ENCODE data around the gene SSU72. TPM values are rescaled to one million over a fixed set of nuclear protein-coding genes. Genes with fewer than 3 reads are reported as not detected.

SSU72 gene
- total RNA-seq, 1 experiment from 2014 or later, result 96.2 TPM

DNA sequence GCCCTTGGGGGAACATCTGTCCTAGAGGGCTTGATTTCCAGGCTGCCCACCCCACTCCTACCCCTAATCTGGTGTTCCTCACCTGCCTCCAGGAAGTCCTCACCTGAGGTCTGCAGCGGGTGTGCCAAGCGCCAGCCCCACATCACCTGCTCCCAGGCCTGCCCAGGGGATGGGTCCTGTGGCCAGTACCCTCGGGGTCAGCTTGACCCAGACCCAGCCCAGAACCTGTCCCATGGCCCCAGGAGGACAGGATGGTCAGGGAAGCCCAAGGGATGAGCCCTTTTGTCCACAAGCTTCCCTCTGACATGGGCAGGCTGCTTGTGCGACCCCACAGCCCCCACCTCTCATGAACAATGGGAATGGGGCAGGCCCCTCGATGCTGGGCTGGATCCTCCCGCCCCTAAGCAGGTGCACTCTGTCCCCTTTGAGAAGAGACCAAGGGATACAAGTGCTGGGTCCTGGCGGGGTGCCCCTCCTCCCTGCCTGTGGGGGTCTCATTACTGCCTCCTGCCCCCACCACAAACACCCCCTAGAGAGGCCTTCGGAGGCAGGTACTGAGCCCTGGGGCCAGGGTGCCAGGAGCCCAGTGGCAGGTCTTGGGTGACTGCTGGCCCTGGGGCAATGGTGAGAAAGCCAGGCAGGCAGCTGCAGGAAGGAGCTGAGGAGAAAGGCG is 43.9 kb upstream of the SSU72 start:
- Mint-ChIP-seq H3K4me3 (ENCODE audit: unreplicated experiment) (no peak overlapping the region), H3K27me3 (ENCODE audit: insufficient read depth, unreplicated experiment) (no peaks in the 10 kb centered on the region), H3K36me3 (ENCODE audit: insufficient read depth, unreplicated experiment) (peaks cover 20% of the 10 kb centered on the region), H3K9me3 (ENCODE audit: unreplicated experiment) (no peaks in the 10 kb centered on the region), H3K27ac (ENCODE audit: unreplicated experiment) (no peak overlapping the region), H3K4me1 (ENCODE audit: low read depth, unreplicated experiment) (peaks cover 5% of the 10 kb centered on the region)
- intact Hi-C loops (cut with micrococcal nuclease; ENCODE audit: unreplicated experiment), result no loop called here
- no peak for DNase-seq
- H3K4me1 ChIP-seq, result 0 out of 2 replicates have a peak, but pooled peaks cover 8% of the 10 kb centered on the region
- no peaks in the 10 kb centered on the region for H3K27me3 ChIP-seq (replicated peaks; ENCODE audit: control insufficient read depth, insufficient read depth, low read length)
- TF ChIP-seq, protein P1, sequence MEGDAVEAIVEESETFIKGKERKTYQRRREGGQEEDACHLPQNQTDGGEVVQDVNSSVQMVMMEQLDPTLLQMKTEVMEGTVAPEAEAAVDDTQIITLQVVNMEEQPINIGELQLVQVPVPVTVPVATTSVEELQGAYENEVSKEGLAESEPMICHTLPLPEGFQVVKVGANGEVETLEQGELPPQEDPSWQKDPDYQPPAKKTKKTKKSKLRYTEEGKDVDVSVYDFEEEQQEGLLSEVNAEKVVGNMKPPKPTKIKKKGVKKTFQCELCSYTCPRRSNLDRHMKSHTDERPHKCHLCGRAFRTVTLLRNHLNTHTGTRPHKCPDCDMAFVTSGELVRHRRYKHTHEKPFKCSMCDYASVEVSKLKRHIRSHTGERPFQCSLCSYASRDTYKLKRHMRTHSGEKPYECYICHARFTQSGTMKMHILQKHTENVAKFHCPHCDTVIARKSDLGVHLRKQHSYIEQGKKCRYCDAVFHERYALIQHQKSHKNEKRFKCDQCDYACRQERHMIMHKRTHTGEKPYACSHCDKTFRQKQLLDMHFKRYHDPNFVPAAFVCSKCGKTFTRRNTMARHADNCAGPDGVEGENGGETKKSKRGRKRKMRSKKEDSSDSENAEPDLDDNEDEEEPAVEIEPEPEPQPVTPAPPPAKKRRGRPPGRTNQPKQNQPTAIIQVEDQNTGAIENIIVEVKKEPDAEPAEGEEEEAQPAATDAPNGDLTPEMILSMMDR (IDR thresholded peaks at IDR 0.05; ENCODE audit: insufficient read depth in 1 of 2, low read depth in 1 of 2, low read length in 1 of 2, severe bottlenecking in 1 of 2, unreplicated experiment in 1 of 2), result no peak
- POLR2A ChIA-PET, result no interaction called here
- H3K36me3 ChIP-seq (ENCODE audit: control insufficient read depth, insufficient read depth, low read length), result no peaks in the 10 kb centered on the region
- H3K9me3 ChIP-seq, result no peaks in the 10 kb centered on the region
- no peak overlapping the region for H3K4me3 ChIP-seq (ENCODE audit: low read depth, low read length)
- BruUV-seq (replicated peaks), result no TSS peak
- CTCF ChIA-PET, result no interaction called here

DNA sequence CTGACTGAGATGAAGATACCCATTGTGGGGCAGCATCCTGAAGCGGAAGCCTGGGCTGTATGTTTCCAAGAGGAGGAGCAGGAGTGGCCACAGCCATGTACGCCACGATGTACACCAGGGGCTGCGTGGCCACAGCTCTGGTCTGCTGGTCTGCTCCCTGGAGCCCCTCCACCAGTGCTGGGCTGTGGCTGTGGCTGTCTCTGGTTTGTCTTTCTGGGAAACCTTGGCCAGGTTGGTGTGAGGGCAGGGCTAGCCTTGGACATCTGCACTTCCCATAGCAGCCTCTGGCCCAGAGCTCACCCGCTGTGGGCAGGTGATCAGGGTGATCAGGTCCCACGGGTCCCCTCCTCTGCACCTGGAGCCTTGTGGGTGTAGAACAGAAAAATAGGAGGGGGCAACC is 43.3 kb upstream of the SSU72 start:
- no peak overlapping the region for H3K4me3 Mint-ChIP-seq (ENCODE audit: unreplicated experiment)

DNA sequence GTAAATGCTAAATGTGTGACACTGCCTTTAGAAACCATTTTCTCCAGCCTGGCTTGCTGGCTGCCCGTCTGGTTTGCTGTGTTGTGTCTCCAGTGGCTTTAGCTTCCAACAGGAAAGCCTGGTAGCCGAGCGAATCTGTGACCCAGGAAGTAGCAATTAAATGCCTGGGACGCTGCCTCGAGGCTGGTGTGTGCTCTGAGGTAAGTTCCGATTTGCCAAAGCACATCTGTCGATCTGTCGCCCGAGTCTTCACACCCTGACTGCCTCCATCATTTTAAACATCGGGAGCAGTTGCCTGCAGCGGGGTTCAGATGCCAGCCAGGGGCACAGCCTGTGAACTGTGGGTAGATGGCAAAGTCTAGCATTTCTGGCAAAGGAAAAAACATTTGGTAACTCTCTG is 42.9 kb upstream of the SSU72 start:
- Histone ChIP-seq H3K36me3 (ENCODE audit: control insufficient read depth, insufficient read depth, low read length) (no peaks in the 10 kb centered on the region), H3K4me3 (ENCODE audit: low read depth, low read length) (no peak overlapping the region), H3K9me3 (no peaks in the 10 kb centered on the region), H3K4me1 (0 out of 2 replicates have a peak, but pooled peaks cover 9% of the 10 kb centered on the region), H3K27me3 (replicated peaks; ENCODE audit: control insufficient read depth, insufficient read depth, low read length) (no peaks in the 10 kb centered on the region)
- peaks cover 21% of the 10 kb centered on the region for H3K36me3 Mint-ChIP-seq (ENCODE audit: insufficient read depth, unreplicated experiment)
- BruUV-seq (replicated peaks), result TSS peak; percentile 59
- no peaks in the 10 kb centered on the region for H3K9me3 Mint-ChIP-seq (ENCODE audit: unreplicated experiment)
- ChIA-PET POLR2A (no interaction called here), CTCF (no interaction called here)
- peak overlapping the region; percentile 66 for H3K4me3 Mint-ChIP-seq (ENCODE audit: unreplicated experiment)
- no peak for DNase-seq
- no peaks in the 10 kb centered on the region for H3K27me3 Mint-ChIP-seq (ENCODE audit: insufficient read depth, unreplicated experiment)
- peaks cover 7% of the 10 kb centered on the region for H3K4me1 Mint-ChIP-seq (ENCODE audit: low read depth, unreplicated experiment)
- no peak overlapping the region for H3K27ac Mint-ChIP-seq (ENCODE audit: unreplicated experiment)
- TF ChIP-seq, protein P1 (IDR thresholded peaks at IDR 0.05; ENCODE audit: insufficient read depth in 1 of 2, low read depth in 1 of 2, low read length in 1 of 2, severe bottlenecking in 1 of 2, unreplicated experiment in 1 of 2), result no peak
- intact Hi-C loops (cut with micrococcal nuclease; ENCODE audit: unreplicated experiment), result no loop called here

More for the DNA sequence above, 43.3 kb upstream of the SSU72 start:
- no TSS peak for BruUV-seq (replicated peaks)
- Mint-ChIP-seq H3K4me1 (ENCODE audit: low read depth, unreplicated experiment) (peaks cover 7% of the 10 kb centered on the region), H3K36me3 (ENCODE audit: insufficient read depth, unreplicated experiment) (peaks cover 20% of the 10 kb centered on the region), H3K9me3 (ENCODE audit: unreplicated experiment) (no peaks in the 10 kb centered on the region), H3K27me3 (ENCODE audit: insufficient read depth, unreplicated experiment) (no peaks in the 10 kb centered on the region), H3K27ac (ENCODE audit: unreplicated experiment) (no peak overlapping the region)
- H3K36me3 ChIP-seq (ENCODE audit: control insufficient read depth, insufficient read depth, low read length), result no peaks in the 10 kb centered on the region
- ChIA-PET CTCF (no interaction called here), POLR2A (no interaction called here)
- DNase-seq, result no peak
- no peaks in the 10 kb centered on the region for H3K27me3 ChIP-seq (replicated peaks; ENCODE audit: control insufficient read depth, insufficient read depth, low read length)
- TF ChIP-seq, protein P1 (IDR thresholded peaks at IDR 0.05; ENCODE audit: insufficient read depth in 1 of 2, low read depth in 1 of 2, low read length in 1 of 2, severe bottlenecking in 1 of 2, unreplicated experiment in 1 of 2), result no peak
- 0 out of 2 replicates have a peak, but pooled peaks cover 9% of the 10 kb centered on the region for H3K4me1 ChIP-seq
- intact Hi-C loops (cut with micrococcal nuclease; ENCODE audit: unreplicated experiment), result no loop called here
- no peaks in the 10 kb centered on the region for H3K9me3 ChIP-seq
- no peak overlapping the region for H3K4me3 ChIP-seq (ENCODE audit: low read depth, low read length)

Measured in Caco-2 (cell line).